Mucosa of gallbladder (tissue), 1 donor: ENCODE data around the gene OTULINL. TPM values are rescaled to one million over a fixed set of nuclear protein-coding genes. Genes with fewer than 3 reads are reported as not detected.

ENCODE experiments used
- total RNA-seq: library from RNA; stranded (reverse); gene quantifications from one replicate; pipeline ENCODE4 v1.2.1, GENCODE V29; 2021
- donor health status: DM: no; HTN: no; CAD: no.

Gene OTULINL
- total RNA-seq, 1 donor from 2014 or later: 9.9 TPM

Other genes with a start within 250 kb of the OTULINL start
- gene OTULIN, start 82.9 kb downstream of the OTULINL start, total RNA-seq: 33.6 TPM